ENCODE data around the gene GPX7.

- TF ChIP-seq CTCF (IDR thresholded peaks at IDR 0.05): no peak
- TF ChIP-seq MYBL2 (CRISPR knock-in tag; IDR thresholded peaks at IDR 0.05): no peak
- TF ChIP-seq ATF2 (CRISPR knock-in tag; IDR thresholded peaks at IDR 0.05; ENCODE audit: borderline replicate concordance, low read depth): no peak
- no peak for TF ChIP-seq JUN (CRISPR knock-in tag; IDR thresholded peaks at IDR 0.05)
- no peak for TF ChIP-seq TP53 (CRISPR knock-in tag; IDR thresholded peaks at IDR 0.05)
- TF ChIP-seq E2F1 (CRISPR knock-in tag; IDR thresholded peaks at IDR 0.05): no peak
- no peak for TF ChIP-seq MAX (CRISPR knock-in tag; IDR thresholded peaks at IDR 0.05)
- no peak for TF ChIP-seq STAT6 (CRISPR knock-in tag; conservative IDR thresholded peaks at IDR 0.05; ENCODE audit: low read depth)
- no peak for TF ChIP-seq ATF6 (CRISPR knock-in tag; IDR thresholded peaks at IDR 0.05)
- TF ChIP-seq PREB (CRISPR knock-in tag; IDR thresholded peaks at IDR 0.05; ENCODE audit: borderline replicate concordance): no peak
- TF ChIP-seq ZNF512 (CRISPR knock-in tag; IDR thresholded peaks at IDR 0.05; ENCODE audit: borderline replicate concordance): no peak
- TF ChIP-seq SP1 (CRISPR knock-in tag; conservative IDR thresholded peaks at IDR 0.05): no peak
- no peak for TF ChIP-seq GABPB1 (CRISPR knock-in tag; IDR thresholded peaks at IDR 0.05)
- no peak for TF ChIP-seq ATF1 (CRISPR knock-in tag; IDR thresholded peaks at IDR 0.05)
These were observed 45.4 kb upstream of the GPX7 start for GRCh38 chr1:52556641-52557360.
